CD4-positive, alpha-beta T cell treated with Interleukin-6 for 4 hours (primary cell): ENCODE measurements around the gene AATK.

Experiments
- DNase-seq: peaks from one replicate; pipeline ENCODE4 v3.0.0-alpha.2; 2020; ENCODE audit warnings: mixed read lengths

The AATK gene

GRCh38 chr17:81166033-81166492 is at the start of gene AATK:
TSS of gene AATK (minus strand) at chr17:81166221. CDS start at chr17:81165992, 229 bp downstream.
- no peak for DNase-seq

- DNase-seq, result no peak
Measured at GRCh38 chr17:81213978-81214377, 48.0 kb upstream of the AATK start.

DNA sequence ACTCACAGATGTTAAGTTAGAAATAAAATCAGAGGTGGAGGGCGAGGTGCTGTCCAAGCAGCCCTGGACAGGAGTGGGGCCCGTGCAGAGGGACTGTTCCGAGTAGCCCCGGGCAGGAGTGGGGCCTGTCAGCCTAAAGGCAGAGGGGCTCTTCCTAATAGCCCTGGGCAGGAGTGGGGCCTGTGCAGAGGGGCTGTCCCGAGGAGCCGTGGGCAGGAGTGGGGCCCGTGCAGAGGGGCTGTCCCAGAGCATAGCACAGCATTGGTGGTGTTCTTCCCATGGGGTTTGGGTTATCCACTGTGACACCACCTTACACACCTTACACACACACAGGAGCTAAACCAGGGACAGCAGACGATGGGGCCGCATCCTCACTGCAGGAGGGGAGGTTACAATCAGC is 46.3 kb upstream of the AATK start:
- no peak for DNase-seq

- DNase-seq, result no peak
Measured at GRCh38 chr17:81210868-81211267, 44.8 kb upstream of the AATK start.

GRCh38 chr17:81210466-81210865 is 44.4 kb upstream of the AATK start:
- DNase-seq, result no peak

- DNase-seq, result no peak
Measured at GRCh38 chr17:81209141-81209540, 43.1 kb upstream of the AATK start.

- no peak for DNase-seq
Measured at GRCh38 chr17:81208651-81209050, 42.6 kb upstream of the AATK start.

DNA sequence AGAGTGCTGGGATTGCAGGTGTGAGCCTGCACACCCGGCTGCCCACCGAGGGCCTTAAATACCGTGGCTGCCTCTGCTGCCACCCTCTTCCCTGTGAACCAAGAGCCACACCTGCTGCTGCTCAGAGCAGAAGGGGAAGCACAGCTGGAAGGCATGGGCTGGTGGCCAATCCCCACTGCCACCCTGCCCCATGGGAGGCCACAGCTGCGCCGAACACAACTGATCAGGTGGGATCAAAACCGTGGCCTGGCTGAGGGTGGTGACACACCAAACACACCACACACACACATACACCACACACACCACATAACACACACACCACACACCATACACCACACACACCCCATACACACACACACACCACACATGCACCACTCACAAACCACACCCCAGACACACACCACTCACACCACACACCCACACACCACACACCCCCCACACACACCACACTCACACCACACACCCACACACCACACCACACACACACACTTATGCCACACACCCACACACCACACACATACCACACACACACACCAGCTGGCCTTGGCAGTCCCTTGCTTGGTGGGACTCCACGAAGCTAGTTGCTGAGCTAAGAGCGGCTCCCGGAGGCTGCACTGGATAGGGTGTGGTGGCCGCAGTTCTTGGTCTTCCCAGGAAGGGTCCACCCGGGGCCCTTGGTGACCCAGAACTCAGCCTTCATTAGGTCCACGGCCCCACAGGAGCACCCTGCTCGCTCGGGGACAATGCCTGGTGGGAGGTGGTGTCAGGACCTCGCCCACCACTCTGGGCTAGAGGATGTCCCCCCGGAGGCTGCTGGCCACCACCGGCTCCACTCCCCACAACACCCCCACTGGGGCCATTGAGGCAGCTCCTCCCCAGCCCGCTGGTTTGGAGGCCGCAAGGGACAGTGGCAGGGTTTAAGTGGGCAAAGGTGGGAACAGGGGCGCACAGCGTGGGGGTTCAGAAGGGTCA is 41.9 kb upstream of the AATK start:
- no peak for DNase-seq

DNA sequence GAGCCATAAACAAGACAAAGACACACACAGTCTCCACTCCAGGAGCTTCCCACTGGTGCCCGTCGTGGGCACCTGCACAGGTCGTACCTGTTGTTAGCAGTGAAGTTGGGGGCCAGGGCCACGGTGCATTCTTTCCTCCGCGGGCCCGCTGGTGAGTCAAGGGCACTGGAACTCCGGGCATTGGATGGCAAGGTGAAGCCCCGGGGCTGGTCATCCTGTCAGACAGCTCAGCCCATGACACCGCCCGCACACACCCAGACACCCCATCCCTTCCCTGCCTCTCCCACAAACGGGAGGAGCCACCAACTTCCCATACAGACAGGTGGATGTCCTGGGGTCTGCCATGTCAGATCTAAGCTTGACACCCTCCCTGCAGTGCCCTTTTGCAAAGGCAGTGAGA is 40.6 kb upstream of the AATK start:
- no peak for DNase-seq

DNA sequence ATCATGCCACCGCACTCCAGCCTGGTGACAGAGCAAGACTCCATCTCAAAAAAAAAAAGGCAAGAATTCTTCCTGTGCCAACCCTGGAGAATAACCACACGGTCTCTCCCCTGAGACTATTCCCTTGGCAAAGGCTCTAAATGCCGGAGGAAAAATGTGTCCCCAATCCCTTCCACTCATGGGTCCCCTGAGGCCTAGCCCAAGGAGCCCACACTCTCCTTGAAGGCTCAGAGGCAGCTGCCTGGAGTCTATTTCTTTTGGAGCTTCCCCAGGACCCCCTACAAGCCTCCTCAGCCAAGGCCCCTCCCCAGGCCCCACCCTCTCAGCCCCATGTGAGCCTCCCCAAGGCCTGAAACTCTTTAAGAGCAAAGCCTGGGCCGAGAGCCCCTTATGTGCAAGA is 40.1 kb upstream of the AATK start:
- no peak for DNase-seq

- DNase-seq, result no peak
Measured at GRCh38 chr17:81204578-81204977, 38.6 kb upstream of the AATK start.

DNA sequence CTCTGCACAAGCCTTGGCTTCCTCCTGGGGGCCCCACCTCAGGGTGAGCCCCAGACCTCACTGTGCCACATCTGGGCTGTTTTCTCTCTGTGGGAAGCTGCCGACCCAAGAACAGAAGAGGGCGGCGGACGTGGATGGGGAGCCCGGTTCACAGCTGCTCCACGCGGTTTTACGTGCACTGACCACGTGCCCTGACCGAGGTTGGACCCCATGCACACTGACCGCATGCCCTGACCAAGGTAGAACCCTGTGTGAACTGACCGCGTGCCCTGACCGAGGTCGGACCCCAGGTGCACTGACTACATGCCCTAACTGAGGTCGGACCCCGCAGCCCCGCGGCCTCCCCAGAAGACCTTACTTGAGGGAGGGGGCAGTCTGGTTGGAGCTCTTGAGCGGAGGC is 37.1 kb upstream of the AATK start:
- DNase-seq, result no peak

DNA sequence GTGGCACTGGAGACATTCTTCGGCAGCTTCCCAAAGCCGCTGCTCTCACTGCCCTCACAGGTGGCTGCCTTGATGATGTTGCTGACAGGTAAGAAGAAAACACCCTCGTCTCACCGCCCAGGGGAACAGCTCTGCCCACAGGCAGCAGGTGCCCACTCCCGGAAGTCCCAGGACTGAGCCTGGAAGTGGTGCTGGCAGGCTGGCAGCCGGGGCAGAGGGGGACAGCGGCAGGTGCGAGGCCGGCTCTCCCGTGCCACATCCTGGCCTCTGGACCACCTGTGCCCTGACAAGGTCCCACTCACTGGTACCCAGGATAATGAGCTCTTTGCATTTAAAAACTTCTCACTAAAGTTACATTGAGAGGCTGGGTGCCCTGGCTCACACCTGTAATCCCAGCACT is 36.3 kb upstream of the AATK start:
- no peak for DNase-seq

- no peak for DNase-seq
Measured at GRCh38 chr17:81200695-81201580, 34.9 kb upstream of the AATK start.

- DNase-seq, result no peak
Measured at GRCh38 chr17:81200201-81200600, 34.2 kb upstream of the AATK start.

GRCh38 chr17:81199482-81199830 is 33.4 kb upstream of the AATK start:
- no peak for DNase-seq

- DNase-seq, result no peak
Measured at GRCh38 chr17:81198826-81199481, 32.9 kb upstream of the AATK start.

DNA sequence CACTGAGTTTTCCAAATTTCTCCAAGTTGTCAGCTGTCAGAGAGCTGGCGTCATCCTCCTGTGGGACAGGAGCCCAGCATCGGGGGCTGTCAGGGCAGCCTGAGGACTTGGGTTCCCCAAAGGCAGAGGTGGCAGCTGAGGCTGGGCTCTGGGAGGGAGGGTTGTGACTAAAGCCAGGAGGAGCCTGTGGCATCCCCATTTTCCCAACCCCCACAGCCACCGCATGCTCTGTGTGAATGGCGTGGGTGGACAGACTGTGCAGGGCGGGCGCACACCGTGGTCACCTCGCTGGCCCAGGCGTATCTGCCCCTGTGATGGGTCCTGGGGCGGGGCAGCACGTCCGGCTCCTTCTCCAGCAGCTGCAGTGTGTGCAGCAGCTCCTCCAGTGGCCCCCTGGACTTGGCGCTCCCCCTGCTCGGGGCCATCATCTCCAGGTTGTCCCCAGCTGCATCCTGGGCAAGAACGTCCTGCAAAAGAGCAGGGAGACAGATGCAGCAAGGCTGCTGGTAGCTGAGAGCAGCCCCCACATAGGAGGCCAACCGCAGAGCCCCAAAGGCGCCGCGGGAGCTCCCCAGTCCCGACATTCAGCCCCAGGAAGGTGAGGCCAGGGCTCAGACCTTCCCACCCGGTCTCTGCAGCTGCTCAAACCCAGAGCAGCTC is 31.9 kb upstream of the AATK start:
- DNase-seq, result no peak

DNA sequence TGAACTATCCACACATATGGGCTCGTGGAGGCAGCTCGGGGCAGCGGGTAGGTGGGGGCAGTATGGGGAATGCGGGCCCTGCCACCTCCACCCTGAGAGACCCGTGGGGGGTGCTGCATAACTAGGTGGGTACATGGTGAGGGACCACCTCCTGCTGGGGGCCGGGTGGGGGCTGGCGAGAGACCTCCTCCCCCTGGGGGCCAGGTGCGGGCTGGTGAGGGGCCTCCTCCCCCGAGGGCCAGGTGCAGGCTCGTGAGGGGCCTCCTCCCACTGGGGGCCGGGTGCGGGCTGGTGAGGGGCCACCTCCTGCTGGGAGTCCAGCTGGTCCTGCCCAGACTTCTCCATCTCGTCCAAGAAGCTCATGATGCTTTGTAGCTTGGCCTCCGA is 31.4 kb upstream of the AATK start:
- DNase-seq, result no peak

GRCh38 chr17:81196505-81197408 is 30.7 kb upstream of the AATK start:
- DNase-seq, result no peak

- DNase-seq, result no peak
Measured at GRCh38 chr17:81195941-81196495, 30.0 kb upstream of the AATK start.
